Loucy (cell line): ENCODE measurements around the gene OR4C3.

Experiments
- H2AFZ ChIP-seq: fragments of 200-600 bp; sonication (generic); 2 replicates; pipeline ENCODE4 v1.6.0; 2016; ENCODE audit warnings: antibody characterized with exemption, mild to moderate bottlenecking, low read length, moderate library complexity
- H3F3A ChIP-seq: fragments of 200-600 bp; 2 replicates; pipeline ENCODE4 v1.6.0; 2016; ENCODE audit warnings: antibody characterized with exemption, low read depth, mild to moderate bottlenecking
- H3K27me3 ChIP-seq: fragments of 200-600 bp; sonication (generic); 2 replicates; pipeline ENCODE4 v1.6.1; 2014; ENCODE audit warnings: low read length, mild to moderate bottlenecking; ENCODE audit not compliant: insufficient read depth, poor library complexity, severe bottlenecking
- H3K36me3 ChIP-seq: fragments of 200-600 bp; sonication (generic); 2 replicates; pipeline ENCODE4 v1.6.1; 2016; ENCODE audit warnings: low read length; ENCODE audit not compliant: insufficient read depth
- H3K4me1 ChIP-seq: fragments of 200-600 bp; sonication (generic); 2 replicates; pipeline ENCODE4 v1.5.1; 2014; ENCODE audit warnings: low read length, mild to moderate bottlenecking; ENCODE audit not compliant: insufficient read depth, poor library complexity, severe bottlenecking
- H3K4me2 ChIP-seq: fragments of 200-600 bp; sonication (generic); 2 replicates; pipeline ENCODE4 v1.6.0; 2014; ENCODE audit warnings: antibody characterized with exemption, low read length, low read depth, mild to moderate bottlenecking; ENCODE audit not compliant: poor library complexity, severe bottlenecking
- H3K4me3 ChIP-seq: fragments of 200-600 bp; sonication (generic); 2 replicates; pipeline ENCODE4 v1.5.1; 2014; ENCODE audit warnings: low read length, mild to moderate bottlenecking, mixed read lengths; ENCODE audit not compliant: poor library complexity, severe bottlenecking
- H3K79me2 ChIP-seq: fragments of 200-600 bp; sonication (generic); 2 replicates; pipeline ENCODE4 v1.6.1; 2014; ENCODE audit warnings: low read length; ENCODE audit not compliant: insufficient read depth
- H3K9ac ChIP-seq: fragments of 200-600 bp; sonication (generic); 2 replicates; pipeline ENCODE4 v1.6.0; 2014; ENCODE audit warnings: mild to moderate bottlenecking, low read depth, low read length, moderate library complexity; ENCODE audit not compliant: poor library complexity, severe bottlenecking
- H3K9me2 ChIP-seq: fragments of 200-600 bp; sonication (generic); replicated peaks from 2 replicates; pipeline ENCODE4 v1.6.1; 2016; ENCODE audit warnings: low read depth, low read length, mixed read lengths
- H3K9me3 ChIP-seq: fragments of 200-600 bp; sonication (generic); 2 replicates; pipeline ENCODE4 v1.6.1; 2014; ENCODE audit warnings: mild to moderate bottlenecking, antibody characterized with exemption, low read length, low read depth; ENCODE audit not compliant: insufficient read depth
- H4K20me1 ChIP-seq: fragments of 200-600 bp; sonication (generic); 2 replicates; pipeline ENCODE4 v1.6.0; 2014; ENCODE audit warnings: antibody characterized with exemption, low read length, mild to moderate bottlenecking; ENCODE audit not compliant: insufficient read depth, poor library complexity, severe bottlenecking
- EZH2phosphoT487 ChIP-seq: fragments of 200-600 bp; IDR thresholded peaks from 2 replicates; pipeline ENCODE4 v1.6.1; 2018; ENCODE audit warnings: antibody characterized with exemption, mild to moderate bottlenecking, moderate library complexity, borderline replicate concordance
- TF ChIP-seq, protein P1 (sequence below): fragments of 200-600 bp; sonication (generic); conservative IDR thresholded peaks from 2 replicates; pipeline ENCODE4 v1.5.1; 2014; ENCODE audit warnings: mild to moderate bottlenecking, antibody characterized with exemption, low read length

OR4C3 gene

GRCh38 chr11:48366365-48366764 is 41.6 kb downstream of the OR4C3 start, which contains the start of gene OR4C5:
Gene OR4C5, minus strand, starts transcription at chr11:48366465. Its CDS starts 0 bp downstream, at chr11:48366465.
- Histone ChIP-seq H3F3A (no peaks in the 10 kb centered on the region), H3K9me3 (no peaks in the 10 kb centered on the region), H3K27me3 (no peaks in the 10 kb centered on the region), H2AFZ (no peak within 1 kb of the TSS), H3K36me3 (no peaks in the 10 kb centered on the region), H3K9me2 (no peaks in the 10 kb centered on the region), H3K79me2 (no peaks in the 10 kb centered on the region), H3K9ac (no peak within 1 kb of the TSS), H3K4me3 (no peak within 1 kb of the TSS), H3K4me2 (no peak within 1 kb of the TSS), H4K20me1 (no peaks in the 10 kb centered on the region), H3K4me1 (no peaks in the 10 kb centered on the region)
- TF ChIP-seq, protein P1, sequence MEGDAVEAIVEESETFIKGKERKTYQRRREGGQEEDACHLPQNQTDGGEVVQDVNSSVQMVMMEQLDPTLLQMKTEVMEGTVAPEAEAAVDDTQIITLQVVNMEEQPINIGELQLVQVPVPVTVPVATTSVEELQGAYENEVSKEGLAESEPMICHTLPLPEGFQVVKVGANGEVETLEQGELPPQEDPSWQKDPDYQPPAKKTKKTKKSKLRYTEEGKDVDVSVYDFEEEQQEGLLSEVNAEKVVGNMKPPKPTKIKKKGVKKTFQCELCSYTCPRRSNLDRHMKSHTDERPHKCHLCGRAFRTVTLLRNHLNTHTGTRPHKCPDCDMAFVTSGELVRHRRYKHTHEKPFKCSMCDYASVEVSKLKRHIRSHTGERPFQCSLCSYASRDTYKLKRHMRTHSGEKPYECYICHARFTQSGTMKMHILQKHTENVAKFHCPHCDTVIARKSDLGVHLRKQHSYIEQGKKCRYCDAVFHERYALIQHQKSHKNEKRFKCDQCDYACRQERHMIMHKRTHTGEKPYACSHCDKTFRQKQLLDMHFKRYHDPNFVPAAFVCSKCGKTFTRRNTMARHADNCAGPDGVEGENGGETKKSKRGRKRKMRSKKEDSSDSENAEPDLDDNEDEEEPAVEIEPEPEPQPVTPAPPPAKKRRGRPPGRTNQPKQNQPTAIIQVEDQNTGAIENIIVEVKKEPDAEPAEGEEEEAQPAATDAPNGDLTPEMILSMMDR = no peak
- TF ChIP-seq EZH2phosphoT487 = no peak
